ENCODE data around the gene UFSP1. TPM values are rescaled to one million over a fixed set of nuclear protein-coding genes. Genes with fewer than 3 reads are reported as not detected.
A peak's percentile ranks its signal among the peaks of the same experiment; 100 is the strongest.

Gene UFSP1
- total RNA-seq, 1 donor from 2014 or later = 1.6 TPM

- no peak for TF ChIP-seq CTCF (IDR thresholded peaks at IDR 0.05; ENCODE audit: insufficient read depth, low read length, poor library complexity, severe bottlenecking)
- no peak overlapping the region for H3K4me3 ChIP-seq (ENCODE audit: low read depth, low read length)
- no peak for DNase-seq (ENCODE audit: low read depth)
- no peaks in the 10 kb centered on the region for H3K36me3 ChIP-seq (ENCODE audit: control insufficient read depth, insufficient read depth, low read length)
- peaks cover 28% of the 10 kb centered on the region for H3K27me3 ChIP-seq (ENCODE audit: control insufficient read depth, insufficient read depth, low read length)
Observed at GRCh38 chr7:100895956-100896731, 6.6 kb upstream of the UFSP1 start.

- no peak for DNase-seq (ENCODE audit: low read depth)
- Histone ChIP-seq H3K36me3 (ENCODE audit: control insufficient read depth, insufficient read depth, low read length) (no peaks in the 10 kb centered on the region), H3K27me3 (ENCODE audit: control insufficient read depth, insufficient read depth, low read length) (peaks cover 28% of the 10 kb centered on the region), H3K4me3 (ENCODE audit: low read depth, low read length) (peak within 1 kb of the TSS; percentile 37)
- no peak for TF ChIP-seq CTCF (IDR thresholded peaks at IDR 0.05; ENCODE audit: insufficient read depth, low read length, poor library complexity, severe bottlenecking)
Observed at GRCh38 chr7:100895701-100895955, 6.1 kb upstream of the UFSP1 start, which contains the start of gene ACHE. ACHE (minus strand) TSS chr7:100895888; CDS start chr7:100894232, 1,656 bp downstream.

GRCh38 chr7:100894860-100895700 is 5.6 kb upstream of the UFSP1 start:
- Histone ChIP-seq H3K27me3 (ENCODE audit: control insufficient read depth, insufficient read depth, low read length) (peaks cover 28% of the 10 kb centered on the region), H3K4me3 (ENCODE audit: low read depth, low read length) (peak overlapping the region; percentile 37), H3K36me3 (ENCODE audit: control insufficient read depth, insufficient read depth, low read length) (no peaks in the 10 kb centered on the region)
- TF ChIP-seq CTCF (IDR thresholded peaks at IDR 0.05; ENCODE audit: insufficient read depth, low read length, poor library complexity, severe bottlenecking) = peak; percentile 83
- DNase-seq (ENCODE audit: low read depth) = no peak

GRCh38 chr7:100893910-100894721 is 4.6 kb upstream of the UFSP1 start:
- Histone ChIP-seq H3K36me3 (ENCODE audit: control insufficient read depth, insufficient read depth, low read length) (no peaks in the 10 kb centered on the region), H3K27me3 (ENCODE audit: control insufficient read depth, insufficient read depth, low read length) (peaks cover 28% of the 10 kb centered on the region), H3K4me3 (ENCODE audit: low read depth, low read length) (no peak overlapping the region)
- no peak for DNase-seq (ENCODE audit: low read depth)
- TF ChIP-seq CTCF (IDR thresholded peaks at IDR 0.05; ENCODE audit: insufficient read depth, low read length, poor library complexity, severe bottlenecking) = no peak

GRCh38 chr7:100893318-100893895 is 3.9 kb upstream of the UFSP1 start:
- no peaks in the 10 kb centered on the region for H3K36me3 ChIP-seq (ENCODE audit: control insufficient read depth, insufficient read depth, low read length)
- peaks cover 28% of the 10 kb centered on the region for H3K27me3 ChIP-seq (ENCODE audit: control insufficient read depth, insufficient read depth, low read length)
- DNase-seq (ENCODE audit: low read depth) = no peak
- no peak overlapping the region for H3K4me3 ChIP-seq (ENCODE audit: low read depth, low read length)
- TF ChIP-seq CTCF (IDR thresholded peaks at IDR 0.05; ENCODE audit: insufficient read depth, low read length, poor library complexity, severe bottlenecking) = no peak

All from kidney epithelial cell (primary cell).